Keratinocyte (primary cell): ENCODE measurements around the gene CYCS.

Experiments
- EZH2 ChIP-seq: IDR thresholded peaks from one replicate; pipeline ENCODE4 v1.6.1; 2012; ENCODE audit warnings: inconsistent platforms, mild to moderate bottlenecking, low read length, moderate library complexity
- TF ChIP-seq, protein P1 (sequence below), 3 experiments: IDR thresholded peaks in 1 of 3; conservative IDR thresholded peaks in 1 of 3; optimal IDR thresholded peaks in 1 of 3; 2 replicates in 2 of 3; 3 replicates in 1 of 3; pipeline versions ENCODE3 to v1.5.1; 2011; ENCODE audit warnings: low read length in 3 of 3, mild to moderate bottlenecking in 3 of 3, moderate library complexity in 2 of 3, control low read depth in 1 of 3, inconsistent platforms in 1 of 3; ENCODE audit not compliant: insufficient read depth in 2 of 3; ENCODE audit errors: extremely low read depth in 1 of 3

DNA sequence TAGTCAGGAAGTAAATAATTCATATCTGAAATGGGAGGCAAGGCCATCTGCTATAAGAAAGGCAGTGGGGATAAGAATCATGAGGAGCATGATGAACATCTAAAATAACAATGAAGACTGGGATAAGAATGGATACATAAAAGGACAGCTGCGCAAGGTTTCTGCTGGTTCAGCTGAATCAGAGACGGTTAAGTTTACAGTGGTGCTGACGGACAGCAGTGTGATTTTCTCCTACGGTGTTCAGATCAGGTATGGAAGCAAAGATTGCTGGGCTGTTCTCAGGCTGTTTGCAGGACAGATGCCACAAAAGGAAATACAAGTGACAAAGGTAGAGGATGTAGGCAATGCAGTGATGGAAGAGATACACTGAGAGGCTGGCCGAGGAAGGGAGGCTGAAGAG, 8.4 kb downstream of the CYCS start:
- TF ChIP-seq, protein P1, sequence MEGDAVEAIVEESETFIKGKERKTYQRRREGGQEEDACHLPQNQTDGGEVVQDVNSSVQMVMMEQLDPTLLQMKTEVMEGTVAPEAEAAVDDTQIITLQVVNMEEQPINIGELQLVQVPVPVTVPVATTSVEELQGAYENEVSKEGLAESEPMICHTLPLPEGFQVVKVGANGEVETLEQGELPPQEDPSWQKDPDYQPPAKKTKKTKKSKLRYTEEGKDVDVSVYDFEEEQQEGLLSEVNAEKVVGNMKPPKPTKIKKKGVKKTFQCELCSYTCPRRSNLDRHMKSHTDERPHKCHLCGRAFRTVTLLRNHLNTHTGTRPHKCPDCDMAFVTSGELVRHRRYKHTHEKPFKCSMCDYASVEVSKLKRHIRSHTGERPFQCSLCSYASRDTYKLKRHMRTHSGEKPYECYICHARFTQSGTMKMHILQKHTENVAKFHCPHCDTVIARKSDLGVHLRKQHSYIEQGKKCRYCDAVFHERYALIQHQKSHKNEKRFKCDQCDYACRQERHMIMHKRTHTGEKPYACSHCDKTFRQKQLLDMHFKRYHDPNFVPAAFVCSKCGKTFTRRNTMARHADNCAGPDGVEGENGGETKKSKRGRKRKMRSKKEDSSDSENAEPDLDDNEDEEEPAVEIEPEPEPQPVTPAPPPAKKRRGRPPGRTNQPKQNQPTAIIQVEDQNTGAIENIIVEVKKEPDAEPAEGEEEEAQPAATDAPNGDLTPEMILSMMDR (optimal IDR thresholded peaks at IDR 0.05 in 1 of 3, IDR thresholded peaks at IDR 0.05 in 1 of 3, conservative IDR thresholded peaks at IDR 0.05 in 1 of 3; ENCODE audit: extremely low read depth in 1 of 3, insufficient read depth in 2 of 3, low read length in 3 of 3): no peak
- TF ChIP-seq EZH2: no peak
